NCI-H526 (cell line): ENCODE measurements around the gene MEGF11.

Experiments
- DNase-seq, 2 experiments: peaks; one replicate each; lab custom pipeline; 2025; lab: John Stamatoyannopoulos, UW

The MEGF11 gene

GRCh38 chr15:65918357-65918920, 335.1 kb downstream of the MEGF11 start:
- no peak for DNase-seq

- no peak for DNase-seq
These were observed 335.6 kb downstream of the MEGF11 start for GRCh38 chr15:65917936-65918335.

- no peak for DNase-seq
These were observed 336.2 kb downstream of the MEGF11 start for GRCh38 chr15:65917407-65917756.

GRCh38 chr15:65916664-65917406, 336.7 kb downstream of the MEGF11 start:
- peak; percentile 1 to 68 for DNase-seq

- no peak for DNase-seq
These were observed 337.4 kb downstream of the MEGF11 start for GRCh38 chr15:65916041-65916663.

- peak; percentile 17 to 35 for DNase-seq
These were observed 338.3 kb downstream of the MEGF11 start for GRCh38 chr15:65914981-65915925.

GRCh38 chr15:65914386-65914785, 339.2 kb downstream of the MEGF11 start:
- no peak for DNase-seq

- no peak for DNase-seq
These were observed 339.8 kb downstream of the MEGF11 start for GRCh38 chr15:65913631-65914199.

- no peak for DNase-seq
These were observed 341.3 kb downstream of the MEGF11 start for GRCh38 chr15:65912235-65912634.

GRCh38 chr15:65910341-65910740, 343.2 kb downstream of the MEGF11 start:
- DNase-seq: no peak

- DNase-seq: no peak
These were observed 343.7 kb downstream of the MEGF11 start for GRCh38 chr15:65909831-65910230.

GRCh38 chr15:65908876-65909275, 344.7 kb downstream of the MEGF11 start:
- no peak for DNase-seq

GRCh38 chr15:65907661-65908060, 345.9 kb downstream of the MEGF11 start:
- DNase-seq: no peak

GRCh38 chr15:65906396-65906795, 347.2 kb downstream of the MEGF11 start:
- no peak for DNase-seq

- no peak for DNase-seq
These were observed 349.2 kb downstream of the MEGF11 start for GRCh38 chr15:65904301-65904700.

- no peak for DNase-seq
These were observed 350.1 kb downstream of the MEGF11 start for GRCh38 chr15:65903296-65904073.

GRCh38 chr15:65902373-65902772, 351.2 kb downstream of the MEGF11 start:
- peak; percentile 74 to 81 for DNase-seq

GRCh38 chr15:65901836-65902235, 351.7 kb downstream of the MEGF11 start:
- DNase-seq: no peak

GRCh38 chr15:65901336-65901735, 352.2 kb downstream of the MEGF11 start:
- no peak for DNase-seq

- DNase-seq: no peak
These were observed 353.1 kb downstream of the MEGF11 start for GRCh38 chr15:65900488-65900887.

- DNase-seq: no peak
These were observed 357.3 kb downstream of the MEGF11 start for GRCh38 chr15:65896236-65896635.
